ENCODE results near the gene GALNT18. TPM values are rescaled to one million over a fixed set of nuclear protein-coding genes. Genes with fewer than 3 reads are reported as not detected.

GALNT18 gene
- total RNA-seq, 2 donors from 2014 or later, result not detected

- ATAC-seq, result no peak
- no peak for DNase-seq
- H3K9me3 ChIP-seq (ENCODE audit: control insufficient read depth, low read length, poor library complexity, severe bottlenecking), result no peaks in the 10 kb centered on the region
- H3K4me3 Mint-ChIP-seq, result no peak overlapping the region
- H3K4me1 Mint-ChIP-seq, result no peaks in the 10 kb centered on the region
- no peaks in the 10 kb centered on the region for H3K36me3 Mint-ChIP-seq (ENCODE audit: low read depth)
- H3K27me3 Mint-ChIP-seq, result peaks cover 52% of the 10 kb centered on the region
- H3K27ac Mint-ChIP-seq, result peak overlapping the region; percentile 66
Measured at GRCh38 chr11:11426226-11426952, 195.4 kb downstream of the GALNT18 start.

GRCh38 chr11:11425806-11426205 is 196.0 kb downstream of the GALNT18 start:
- Mint-ChIP-seq H3K27me3 (peaks cover 51% of the 10 kb centered on the region), H3K4me1 (no peaks in the 10 kb centered on the region), H3K4me3 (no peak overlapping the region), H3K36me3 (ENCODE audit: low read depth) (no peaks in the 10 kb centered on the region), H3K27ac (no peak overlapping the region)
- no peaks in the 10 kb centered on the region for H3K9me3 ChIP-seq (ENCODE audit: control insufficient read depth, low read length, poor library complexity, severe bottlenecking)
- no peak for DNase-seq
- no peak for ATAC-seq

GRCh38 chr11:11424688-11425087 is 197.1 kb downstream of the GALNT18 start:
- Mint-ChIP-seq H3K27ac (no peak overlapping the region), H3K4me1 (no peaks in the 10 kb centered on the region), H3K36me3 (ENCODE audit: low read depth) (no peaks in the 10 kb centered on the region), H3K4me3 (no peak overlapping the region), H3K27me3 (peaks cover 51% of the 10 kb centered on the region)
- no peak for ATAC-seq
- no peaks in the 10 kb centered on the region for H3K9me3 ChIP-seq (ENCODE audit: control insufficient read depth, low read length, poor library complexity, severe bottlenecking)
- no peak for DNase-seq

DNA sequence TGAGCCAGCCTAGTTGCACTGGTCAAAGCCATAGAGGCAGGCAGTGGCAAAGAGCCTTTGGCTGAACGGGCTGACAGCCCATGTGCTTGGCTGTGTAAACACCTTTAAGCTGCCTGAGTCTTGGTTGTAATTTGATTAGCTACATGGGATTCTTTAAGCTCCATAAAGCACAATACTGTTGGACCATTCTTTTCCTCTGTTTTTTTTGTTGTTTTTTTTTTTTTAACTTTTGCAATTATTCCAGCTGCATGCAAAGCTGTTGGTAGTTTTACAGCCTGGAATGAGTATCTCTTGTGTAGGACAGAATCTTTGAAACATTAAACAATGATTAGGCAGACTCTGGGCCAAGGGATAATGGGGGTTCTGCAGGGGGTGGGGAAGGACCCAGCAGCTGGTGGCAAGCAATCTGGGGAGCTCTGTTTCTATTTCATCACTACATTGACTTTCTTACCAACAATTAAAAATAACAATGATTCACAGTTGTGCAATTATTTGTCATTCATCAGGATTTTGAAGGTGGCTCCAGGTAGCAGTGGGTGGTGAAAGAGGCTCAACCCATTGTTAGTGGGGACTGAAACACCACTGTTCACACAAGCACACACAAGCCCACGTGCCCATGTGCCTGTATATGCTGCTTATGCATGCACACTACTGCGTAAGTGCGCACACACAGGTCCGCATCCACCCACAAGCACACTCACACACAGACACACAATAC is 199.2 kb downstream of the GALNT18 start:
- Mint-ChIP-seq H3K27ac (no peak overlapping the region), H3K27me3 (peaks cover 46% of the 10 kb centered on the region), H3K4me3 (no peak overlapping the region), H3K4me1 (no peaks in the 10 kb centered on the region), H3K36me3 (ENCODE audit: low read depth) (no peaks in the 10 kb centered on the region)
- H3K9me3 ChIP-seq (ENCODE audit: control insufficient read depth, low read length, poor library complexity, severe bottlenecking), result no peaks in the 10 kb centered on the region
- ATAC-seq (no peak), DNase-seq (no peak)

DNA sequence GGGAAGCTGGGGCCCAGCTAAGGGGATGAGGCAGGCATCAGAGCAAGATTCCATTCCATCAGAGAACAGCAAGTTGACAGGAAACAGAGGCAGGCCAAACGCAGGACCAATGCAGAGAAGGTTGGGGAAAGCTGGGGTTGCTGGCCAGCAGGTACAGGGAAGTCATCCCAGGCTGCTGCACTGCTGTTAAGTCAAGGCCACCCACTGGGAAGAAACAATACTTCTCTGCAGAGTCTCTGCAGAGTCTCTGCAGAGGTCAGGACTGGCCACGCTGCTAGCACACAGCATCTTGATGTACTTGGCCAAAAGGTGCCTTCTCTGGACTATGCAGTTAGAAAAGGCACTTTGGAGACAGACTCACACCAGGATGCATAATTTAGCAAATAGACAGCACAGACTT is 200.3 kb downstream of the GALNT18 start:
- H3K9me3 ChIP-seq (ENCODE audit: control insufficient read depth, low read length, poor library complexity, severe bottlenecking), result no peaks in the 10 kb centered on the region
- H3K27me3 Mint-ChIP-seq, result peaks cover 51% of the 10 kb centered on the region
- DNase-seq, result no peak
- peaks cover 3% of the 10 kb centered on the region for H3K4me1 Mint-ChIP-seq
- H3K27ac Mint-ChIP-seq, result no peak overlapping the region
- no peak overlapping the region for H3K4me3 Mint-ChIP-seq
- ATAC-seq, result no peak
- H3K36me3 Mint-ChIP-seq (ENCODE audit: low read depth), result no peaks in the 10 kb centered on the region

- DNase-seq, result no peak
- Mint-ChIP-seq H3K4me3 (no peak overlapping the region), H3K27me3 (peaks cover 53% of the 10 kb centered on the region), H3K27ac (peak overlapping the region; percentile 29), H3K36me3 (ENCODE audit: low read depth) (no peaks in the 10 kb centered on the region), H3K4me1 (peaks cover 7% of the 10 kb centered on the region)
- H3K9me3 ChIP-seq (ENCODE audit: control insufficient read depth, low read length, poor library complexity, severe bottlenecking), result no peaks in the 10 kb centered on the region
- ATAC-seq, result no peak
Measured at GRCh38 chr11:11420899-11421285, 200.9 kb downstream of the GALNT18 start.

DNA sequence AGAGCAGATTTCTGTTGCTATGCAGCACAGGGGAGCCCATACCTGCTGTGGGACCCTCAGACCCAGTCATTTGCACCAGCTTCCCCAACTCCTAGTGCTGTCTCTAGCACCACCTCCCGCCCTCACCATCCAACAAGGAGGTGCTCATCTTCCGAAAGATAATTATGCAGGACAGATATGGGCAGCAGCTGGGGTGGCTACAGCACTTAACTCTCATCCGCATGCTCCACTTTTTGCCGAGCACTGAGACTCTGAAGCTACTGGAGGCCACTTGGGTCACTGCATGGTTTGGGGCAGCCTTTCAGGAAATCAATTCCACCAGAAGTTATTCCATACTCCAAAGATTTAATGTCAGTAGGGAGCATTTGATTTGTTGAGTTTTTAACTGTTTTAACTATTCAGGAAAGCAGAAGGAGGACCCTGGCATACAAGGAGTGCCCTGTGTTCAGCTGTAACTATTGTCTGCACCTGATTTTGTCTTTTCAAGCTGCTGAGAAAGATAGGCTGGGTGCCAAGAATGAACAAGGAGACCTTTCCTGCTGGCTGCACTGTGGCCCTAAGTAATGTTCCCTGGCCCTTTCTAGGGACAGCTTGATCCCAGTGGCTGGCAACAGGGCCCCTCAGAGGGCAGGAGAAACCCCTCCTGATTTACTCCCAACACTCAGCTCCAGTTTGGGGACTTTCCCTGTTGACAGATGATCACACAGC is 201.5 kb downstream of the GALNT18 start:
- H3K4me3 Mint-ChIP-seq, result no peak overlapping the region
- DNase-seq (no peak), ATAC-seq (no peak)
- peak overlapping the region; percentile 29 for H3K27ac Mint-ChIP-seq
- peaks cover 56% of the 10 kb centered on the region for H3K27me3 Mint-ChIP-seq
- H3K4me1 Mint-ChIP-seq, result peaks cover 7% of the 10 kb centered on the region
- no peaks in the 10 kb centered on the region for H3K9me3 ChIP-seq (ENCODE audit: control insufficient read depth, low read length, poor library complexity, severe bottlenecking)
- no peaks in the 10 kb centered on the region for H3K36me3 Mint-ChIP-seq (ENCODE audit: low read depth)

- Mint-ChIP-seq H3K4me1 (peaks cover 7% of the 10 kb centered on the region), H3K27me3 (peaks cover 53% of the 10 kb centered on the region), H3K36me3 (ENCODE audit: low read depth) (no peaks in the 10 kb centered on the region), H3K4me3 (no peak overlapping the region), H3K27ac (no peak overlapping the region)
- ATAC-seq, result no peak
- no peaks in the 10 kb centered on the region for H3K9me3 ChIP-seq (ENCODE audit: control insufficient read depth, low read length, poor library complexity, severe bottlenecking)
- DNase-seq, result no peak
Measured at GRCh38 chr11:11419747-11420146, 202.1 kb downstream of the GALNT18 start.

- H3K9me3 ChIP-seq (ENCODE audit: control insufficient read depth, low read length, poor library complexity, severe bottlenecking), result no peaks in the 10 kb centered on the region
- Mint-ChIP-seq H3K4me1 (peaks cover 7% of the 10 kb centered on the region), H3K27ac (no peak overlapping the region), H3K4me3 (no peak overlapping the region), H3K27me3 (peaks cover 65% of the 10 kb centered on the region), H3K36me3 (ENCODE audit: low read depth) (no peaks in the 10 kb centered on the region)
- ATAC-seq (no peak), DNase-seq (no peak)
Measured at GRCh38 chr11:11416917-11417316, 204.9 kb downstream of the GALNT18 start.

GRCh38 chr11:11416502-11416901 is 205.3 kb downstream of the GALNT18 start:
- H3K9me3 ChIP-seq (ENCODE audit: control insufficient read depth, low read length, poor library complexity, severe bottlenecking), result no peaks in the 10 kb centered on the region
- DNase-seq, result no peak
- Mint-ChIP-seq H3K27me3 (peaks cover 68% of the 10 kb centered on the region), H3K4me3 (no peak overlapping the region), H3K27ac (no peak overlapping the region), H3K4me1 (peaks cover 7% of the 10 kb centered on the region), H3K36me3 (ENCODE audit: low read depth) (no peaks in the 10 kb centered on the region)
- ATAC-seq, result no peak

- ATAC-seq, result no peak
- peaks cover 7% of the 10 kb centered on the region for H3K4me1 Mint-ChIP-seq
Measured at GRCh38 chr11:11415901-11416300, 205.9 kb downstream of the GALNT18 start.

DNA sequence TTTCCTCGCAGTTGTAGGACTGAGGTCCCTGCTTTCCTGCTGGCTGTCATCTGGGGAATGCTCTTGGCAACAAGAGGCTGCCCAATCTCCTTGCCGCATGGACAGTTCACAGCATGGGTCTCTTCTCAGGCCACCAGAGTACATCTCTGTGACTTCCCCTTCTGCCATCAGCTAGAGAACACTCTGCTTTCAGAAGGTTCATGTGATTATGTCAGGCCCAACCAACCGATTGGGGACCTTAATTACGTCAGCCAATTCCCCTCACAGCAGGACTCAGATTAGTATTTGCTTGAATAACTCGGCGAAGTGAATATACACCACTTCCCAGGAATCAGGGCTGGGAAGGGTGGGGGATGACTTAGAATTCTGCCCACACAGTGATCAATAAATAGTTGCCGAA is 206.8 kb downstream of the GALNT18 start:
- Mint-ChIP-seq H3K4me3 (no peak overlapping the region), H3K4me1 (peaks cover 7% of the 10 kb centered on the region), H3K36me3 (ENCODE audit: low read depth) (no peaks in the 10 kb centered on the region), H3K27me3 (peaks cover 78% of the 10 kb centered on the region), H3K27ac (no peak overlapping the region)
- no peaks in the 10 kb centered on the region for H3K9me3 ChIP-seq (ENCODE audit: control insufficient read depth, low read length, poor library complexity, severe bottlenecking)
- no peak for ATAC-seq
- no peak for DNase-seq

More at GRCh38 chr11:11415901-11416300, 205.9 kb downstream of the GALNT18 start:
- no peak overlapping the region for H3K4me3 Mint-ChIP-seq
- no peaks in the 10 kb centered on the region for H3K9me3 ChIP-seq (ENCODE audit: control insufficient read depth, low read length, poor library complexity, severe bottlenecking)
- no peak for DNase-seq
- no peaks in the 10 kb centered on the region for H3K36me3 Mint-ChIP-seq (ENCODE audit: low read depth)
- no peak overlapping the region for H3K27ac Mint-ChIP-seq
- H3K27me3 Mint-ChIP-seq, result peaks cover 71% of the 10 kb centered on the region

DNA sequence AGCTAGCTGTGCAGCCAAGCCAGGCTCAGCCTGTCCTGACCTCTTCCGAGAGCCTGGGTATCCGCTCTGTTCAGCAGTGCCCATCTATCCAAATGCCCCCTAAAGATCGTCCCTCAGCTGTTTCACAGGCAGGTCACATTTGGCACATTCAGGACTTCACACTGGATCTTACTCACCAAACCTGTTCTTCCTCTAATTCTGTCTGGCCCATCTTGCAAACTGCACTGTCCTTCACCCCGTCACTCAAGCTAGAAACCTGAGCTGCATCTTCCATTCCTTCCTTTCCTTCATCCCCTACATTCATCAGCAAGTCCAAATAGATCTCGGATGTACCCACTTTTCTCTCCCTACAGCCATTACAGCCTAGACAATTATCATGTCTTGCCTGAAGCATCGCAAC is 208.0 kb downstream of the GALNT18 start:
- H3K27ac Mint-ChIP-seq, result no peak overlapping the region
- ATAC-seq, result no peak

More for the DNA sequence above, 208.0 kb downstream of the GALNT18 start:
- H3K9me3 ChIP-seq (ENCODE audit: control insufficient read depth, low read length, poor library complexity, severe bottlenecking), result no peaks in the 10 kb centered on the region
- no peak for DNase-seq
- Mint-ChIP-seq H3K36me3 (ENCODE audit: low read depth) (no peaks in the 10 kb centered on the region), H3K4me3 (no peak overlapping the region), H3K4me1 (peaks cover 7% of the 10 kb centered on the region), H3K27me3 (peaks cover 79% of the 10 kb centered on the region)

Data from T-helper 17 cell (primary cell).